Transverse colon (tissue), 4 donors: ENCODE data around the gene PRSS38. TPM values are rescaled to one million over a fixed set of nuclear protein-coding genes. Genes with fewer than 3 reads are reported as not detected.

Experiments used
- DNase-seq: peaks from one replicate; pipeline ENCODE4 v3.0.0-alpha.2; 2019
- H3K27ac ChIP-seq, 4 donors: fragments of 200-600 bp; sonication (generic); 2 replicates each; pipeline ENCODE4 v1.5.1; 2016 to 2018; ENCODE audit warnings: inconsistent platforms in 4 of 4
- H3K27me3 ChIP-seq: fragments of 200-600 bp; sonication (generic); 2 replicates; pipeline ENCODE4 v1.5.1; 2017; ENCODE audit warnings: inconsistent platforms
- H3K36me3 ChIP-seq, 4 donors: fragments of 200-600 bp; sonication (generic); 2 replicates each; pipeline ENCODE4 v1.5.1; 2017 to 2019; ENCODE audit warnings: inconsistent platforms in 4 of 4
- H3K4me1 ChIP-seq, 4 donors: fragments of 200-600 bp; sonication (generic); 2 replicates each; pipeline ENCODE4 v1.5.1; 2017 to 2020; ENCODE audit warnings: inconsistent platforms in 4 of 4
- H3K4me3 ChIP-seq, 4 donors: fragments of 200-600 bp; sonication (generic); 1 replicate in 1 of 4; 2 replicates in 3 of 4; pipeline versions ENCODE4 v1.5.1 to v1.6.1; 2017 to 2019; ENCODE audit warnings: inconsistent platforms in 4 of 4
- H3K9me3 ChIP-seq, 2 donors: fragments of 200-600 bp; sonication (generic); 2 replicates each; pipeline ENCODE4 v1.5.1; 2017 to 2019; ENCODE audit warnings: inconsistent platforms in 2 of 2
- EP300 ChIP-seq: sonication (generic); formaldehyde crosslinking; IDR thresholded peaks from one replicate; pipeline ENCODE4 v1.6.1; 2017; ENCODE audit warnings: antibody characterized with exemption, low read depth
- POLR2A ChIP-seq: fragments of 450-650 bp; IDR thresholded peaks from one replicate; pipeline ENCODE4 v1.6.1; 2016; ENCODE audit warnings: antibody characterized with exemption, mild to moderate bottlenecking, moderate library complexity
- POLR2AphosphoS5 ChIP-seq, 3 donors: sonication (generic); formaldehyde crosslinking; IDR thresholded peaks; one replicate each; pipeline ENCODE4 v1.6.1; 2016; ENCODE audit warnings: antibody characterized with exemption in 3 of 3
- WGBS, 2 donors: methylation state at CpG; one replicate each; pipeline ENCODE4 v1.1.5; 2018; ENCODE audit warnings: low coverage in 1 of 2; 5-methylcytosine and 5-hydroxymethylcytosine counted together
- in situ Hi-C, 4 donors: fragments of 200-750 bp; cut with MboI; loops; one replicate each; pipeline versions ENCODE4 v1.15.0 to v1.15.1; 2017; ENCODE audit warnings: low sequenced_read_pairs in 3 of 4, low pct_ligation_motif_present in 1 of 4, low pct_unique_long_range_greater_than_20kb in 1 of 4
- intact Hi-C: fragments of 100-400 bp; cut with DNase I; formaldehyde crosslinking; loops from one replicate; pipeline ENCODE4 v1.15.1; 2023; ENCODE audit warnings: low total_unique reads
- total RNA-seq, 4 donors: library from RNA; depleted of rRNA; stranded (reverse); fragments of >200 nt; gene quantifications; one replicate each; pipeline ENCODE4 v1.1.0, GENCODE V29; 2016
- TF ChIP-seq, protein P1 (sequence below), 5 experiments: fragments of 200-600 bp in 3 of 5; fragments of 450-650 bp in 2 of 5; sonication (generic) in 3 of 5; IDR thresholded peaks; 1 replicate in 2 of 5; 2 replicates in 3 of 5; pipeline ENCODE4 v1.5.1; 2016 to 2017; ENCODE audit warnings: antibody characterized with exemption in 5 of 5, inconsistent platforms in 3 of 5, mild to moderate bottlenecking in 2 of 5, moderate library complexity in 1 of 5

PRSS38 gene
- total RNA-seq, 4 donors from 2014 or later: not detected

DNA sequence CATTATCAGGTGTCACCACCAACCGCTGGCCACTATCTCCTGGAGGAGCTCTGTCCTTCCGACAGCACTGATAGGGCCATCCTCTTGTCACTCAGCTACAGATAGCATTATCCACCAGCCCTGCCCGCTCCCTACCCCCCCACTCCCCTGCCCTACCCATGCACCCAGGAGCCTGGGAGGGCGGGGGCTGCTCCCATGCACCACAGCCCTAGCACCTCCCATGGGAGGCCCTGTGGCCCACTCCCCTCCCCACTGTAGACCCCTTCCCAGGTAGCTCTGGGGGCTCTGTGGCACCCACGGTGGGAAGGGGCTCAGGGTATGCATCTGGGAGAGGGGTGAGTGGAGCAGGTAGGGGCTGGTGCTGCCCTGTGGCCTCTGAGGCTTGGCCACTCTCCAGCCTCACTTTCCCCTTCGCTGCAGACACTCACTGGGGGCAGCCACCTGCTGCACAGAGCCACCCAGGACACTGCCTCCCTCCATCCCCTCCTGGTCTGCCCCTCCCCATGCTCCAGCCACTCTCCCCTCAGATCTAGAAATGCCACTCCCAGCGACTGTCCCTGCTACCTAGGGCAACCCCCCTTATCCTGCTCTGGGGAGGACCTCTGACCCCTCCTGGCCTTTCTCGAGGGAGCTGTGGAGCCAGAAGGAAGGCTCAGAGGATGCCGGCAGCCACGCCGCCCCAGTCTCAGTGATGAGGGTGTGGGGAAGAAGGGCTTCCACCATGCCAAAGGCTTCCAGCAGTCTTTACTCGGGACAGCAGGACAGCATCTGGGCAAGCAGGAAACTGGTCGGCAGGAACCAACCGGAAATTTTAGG is 73.8 kb downstream of the PRSS38 start:
- Histone ChIP-seq H3K27me3 (no peaks in the 10 kb centered on the region), H3K4me1 (peaks cover 12 to 24% (median 20%) of the 10 kb centered on the region in 4 donors), H3K4me3 (no peak overlapping the region), H3K27ac (peak overlapping the region in 1 of 4 donors; percentile 96), H3K36me3 (no peaks in the 10 kb centered on the region), H3K9me3 (no peaks in the 10 kb centered on the region)
- DNase-seq: no peak
- no peak for TF ChIP-seq POLR2A
- no peak for TF ChIP-seq POLR2AphosphoS5 (IDR thresholded peaks at IDR 0.05)
- TF ChIP-seq EP300: no peak
- TF ChIP-seq, protein P1, sequence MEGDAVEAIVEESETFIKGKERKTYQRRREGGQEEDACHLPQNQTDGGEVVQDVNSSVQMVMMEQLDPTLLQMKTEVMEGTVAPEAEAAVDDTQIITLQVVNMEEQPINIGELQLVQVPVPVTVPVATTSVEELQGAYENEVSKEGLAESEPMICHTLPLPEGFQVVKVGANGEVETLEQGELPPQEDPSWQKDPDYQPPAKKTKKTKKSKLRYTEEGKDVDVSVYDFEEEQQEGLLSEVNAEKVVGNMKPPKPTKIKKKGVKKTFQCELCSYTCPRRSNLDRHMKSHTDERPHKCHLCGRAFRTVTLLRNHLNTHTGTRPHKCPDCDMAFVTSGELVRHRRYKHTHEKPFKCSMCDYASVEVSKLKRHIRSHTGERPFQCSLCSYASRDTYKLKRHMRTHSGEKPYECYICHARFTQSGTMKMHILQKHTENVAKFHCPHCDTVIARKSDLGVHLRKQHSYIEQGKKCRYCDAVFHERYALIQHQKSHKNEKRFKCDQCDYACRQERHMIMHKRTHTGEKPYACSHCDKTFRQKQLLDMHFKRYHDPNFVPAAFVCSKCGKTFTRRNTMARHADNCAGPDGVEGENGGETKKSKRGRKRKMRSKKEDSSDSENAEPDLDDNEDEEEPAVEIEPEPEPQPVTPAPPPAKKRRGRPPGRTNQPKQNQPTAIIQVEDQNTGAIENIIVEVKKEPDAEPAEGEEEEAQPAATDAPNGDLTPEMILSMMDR (IDR thresholded peaks at IDR 0.05): no peak
- 20 to 59% methylated on average over 1 to 14 of the region's 14 CpGs for WGBS, 2 donors
- intact Hi-C loops (loop anchor here (10.0 kb wide), 2 partner anchors 56 to 94 kb away; partner anchors contain the start of gene WNT9A), in situ Hi-C loops (no loop called here)

DNA sequence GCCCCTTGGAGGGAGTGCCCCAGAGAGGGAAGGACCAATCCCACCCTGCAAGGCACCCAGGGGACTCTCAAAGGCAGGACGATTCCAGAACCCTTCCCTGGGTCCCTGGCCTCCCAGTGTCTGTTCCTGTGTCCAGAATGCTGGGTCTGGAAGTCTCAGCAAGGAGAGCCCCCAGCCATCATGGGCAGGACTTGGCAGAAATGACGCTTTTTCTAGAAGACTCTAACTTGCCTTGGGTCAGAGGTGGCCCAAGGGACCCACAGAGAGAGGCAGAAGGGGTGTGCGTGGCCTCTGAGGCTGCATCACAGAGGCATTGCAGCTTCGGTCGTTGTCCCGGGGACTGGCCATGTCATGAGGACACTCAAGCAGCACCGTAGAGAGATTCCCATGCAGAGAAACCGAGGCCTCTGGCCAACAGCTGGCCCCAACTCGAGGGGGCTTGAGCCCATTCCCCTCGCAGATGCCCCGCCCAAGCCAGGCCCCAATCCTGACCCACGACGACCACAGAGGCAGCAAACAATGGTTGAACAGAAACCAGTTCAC is 74.5 kb downstream of the PRSS38 start:
- no peak for DNase-seq
- no peak overlapping the region for H3K27ac ChIP-seq
- H3K9me3 ChIP-seq: no peaks in the 10 kb centered on the region
- peaks cover 12 to 24% (median 20%) of the 10 kb centered on the region in 4 donors for H3K4me1 ChIP-seq
- WGBS, 2 donors: 73% methylated on average over 10 of the region's 13 CpGs; no CpG with 5 or more reads in 1 of the 2 donors
- H3K4me3 ChIP-seq: no peak overlapping the region
- in situ Hi-C loops (no loop called here), intact Hi-C loops (loop anchor here (10.0 kb wide), 2 partner anchors 55 to 95 kb away; partner anchors contain the start of gene WNT9A)
- no peak for TF ChIP-seq EP300
- TF ChIP-seq, protein P1 (IDR thresholded peaks at IDR 0.05): no peak
- no peak for TF ChIP-seq POLR2AphosphoS5 (IDR thresholded peaks at IDR 0.05)
- TF ChIP-seq POLR2A: no peak
- no peaks in the 10 kb centered on the region for H3K27me3 ChIP-seq
- no peaks in the 10 kb centered on the region for H3K36me3 ChIP-seq

GRCh38 chr1:227890451-227891222 is 75.2 kb downstream of the PRSS38 start:
- in situ Hi-C loops: no loop called here
- 86% methylated on average over 12 of the region's 13 CpGs; no CpG with 5 or more reads in 1 of the 2 donors for WGBS, 2 donors
- TF ChIP-seq POLR2AphosphoS5 (IDR thresholded peaks at IDR 0.05) (no peak), EP300 (no peak), POLR2A (no peak)
- TF ChIP-seq, protein P1 (IDR thresholded peaks at IDR 0.05): no peak
- DNase-seq: no peak
- Histone ChIP-seq H3K36me3 (no peaks in the 10 kb centered on the region), H3K4me1 (peaks cover 7 to 19% (median 17%) of the 10 kb centered on the region in 4 donors), H3K27me3 (no peaks in the 10 kb centered on the region), H3K27ac (no peak overlapping the region), H3K4me3 (no peak overlapping the region), H3K9me3 (no peaks in the 10 kb centered on the region)
- intact Hi-C loops: no loop called here
